Measurements from ENCODE around the gene VWA2. TPM values are rescaled to one million over a fixed set of nuclear protein-coding genes. Genes with fewer than 3 reads are reported as not detected.

VWA2 gene
- total and polyA plus RNA-seq, 10 of the 15 experiments (the other 5 are each of a cell fraction or from before 2014, with no cell fraction given), result 0.03 TPM; not detected in 9

GRCh38 chr10:114234132-114234531, 4.9 kb upstream of the VWA2 start (continued):
- no peak for TF ChIP-seq ZBTB40 (IDR thresholded peaks at IDR 0.05; ENCODE audit: borderline replicate concordance)

GRCh38 chr10:114239994-114240345, 916 bp downstream of the VWA2 start:
- 69% methylated on average over 11 of the region's 11 CpGs for WGBS (ENCODE audit: insufficient coverage, insufficient replicate concordance, low lambda C conversion rate, missing lambda C conversion rate)
- no peaks in the 10 kb centered on the region for H3K36me3 ChIP-seq (ENCODE audit: control insufficient read depth in 2 of 2, insufficient read depth in 2 of 2, low read length in 1 of 2)
- POLR2A ChIA-PET, result no interaction called here
- no peak for FAIRE-seq
- DNase-seq (ENCODE audit: low read depth, low spot score), result no peak
- H3K27ac ChIP-seq (ENCODE audit: control insufficient read depth, insufficient read depth), result no peak overlapping the region
- H3K79me2 ChIP-seq (ENCODE audit: control insufficient read depth, insufficient read depth, low read length), result no peaks in the 10 kb centered on the region
- H3K4me1 ChIP-seq (ENCODE audit: control insufficient read depth, insufficient read depth, low read length), result no peaks in the 10 kb centered on the region
- no peak overlapping the region for H3K9ac ChIP-seq (ENCODE audit: control insufficient read depth, insufficient read depth, low read length)
- H2AFZ ChIP-seq (ENCODE audit: control insufficient read depth, low read depth, low read length), result no peak overlapping the region
- CTCF ChIA-PET, result no interaction called here
- H3K4me3 ChIP-seq, result no peak overlapping the region
- no peaks in the 10 kb centered on the region for H4K20me1 ChIP-seq (ENCODE audit: control insufficient read depth, insufficient read depth)
- BruUV-seq (replicated peaks), result no TSS peak
- H3K27me3 ChIP-seq (replicated peaks in 1 of 2; ENCODE audit: control insufficient read depth in 2 of 2, insufficient read depth in 2 of 2, low read length in 1 of 2), result peaks cover 9 to 14% of the 10 kb centered on the region in 2 experiments
- SMC1A ChIA-PET (ENCODE audit: uncharacterized antibody, unreplicated experiment), result interaction anchor here (0.7 kb wide), 1 partner anchor 15 kb away, joined by 3 read pairs; no protein-coding TSS in a partner anchor
- ATAC-seq, result no peak
- intact Hi-C loops (cut with micrococcal nuclease; ENCODE audit: unreplicated experiment) (no loop called here), in situ Hi-C loops (cut with MboI) (no loop called here)
- no peaks in the 10 kb centered on the region for H3K9me3 ChIP-seq (replicated peaks; ENCODE audit: control insufficient read depth, insufficient read depth, low read length)
- H3K4me2 ChIP-seq (ENCODE audit: control insufficient read depth, insufficient read depth), result no peak overlapping the region
- RAD21 ChIA-PET (ENCODE audit: unreplicated experiment), result no interaction called here
- no peak for TF ChIP-seq PAX8 (IDR thresholded peaks at IDR 0.05)
- no peak for TF ChIP-seq MAX (IDR thresholded peaks at IDR 0.05; ENCODE audit: low read depth, low read length)
- TF ChIP-seq CHD2 (IDR thresholded peaks at IDR 0.05; ENCODE audit: borderline replicate concordance, low read depth, low read length), result no peak
- TF ChIP-seq RUNX3 (IDR thresholded peaks at IDR 0.05; ENCODE audit: low read length), result no peak
- TF ChIP-seq CBX3 (IDR thresholded peaks at IDR 0.05; ENCODE audit: borderline replicate concordance, low read depth), result no peak
- TF ChIP-seq CEBPB (IDR thresholded peaks at IDR 0.05; ENCODE audit: borderline replicate concordance in 1 of 2, low read depth in 2 of 2, low read length in 2 of 2), result no peak
- TF ChIP-seq TCF7 (IDR thresholded peaks at IDR 0.05; ENCODE audit: borderline replicate concordance), result no peak
- no peak for TF ChIP-seq MYB (IDR thresholded peaks at IDR 0.05; ENCODE audit: borderline replicate concordance, low read depth, low read length)
- no peak for TF ChIP-seq KDM1A (IDR thresholded peaks at IDR 0.05; ENCODE audit: borderline replicate concordance)
- TF ChIP-seq BACH1 (IDR thresholded peaks at IDR 0.05; ENCODE audit: borderline replicate concordance), result no peak
